Gastrocnemius medialis (tissue), 4 donors: ENCODE results near the gene USP28.

Experiments
- POLR2A ChIP-seq, 2 donors: fragments of 450-650 bp; IDR thresholded peaks; one replicate each; pipeline ENCODE4 v1.6.1; 2017; ENCODE audit warnings: antibody characterized with exemption in 2 of 2, mild to moderate bottlenecking in 2 of 2, moderate library complexity in 2 of 2
- TF ChIP-seq, protein P1 (sequence below), 5 experiments: fragments of 450-650 bp in 3 of 5; fragments of 200-600 bp in 2 of 5; sonication (generic) in 2 of 5; IDR thresholded peaks in 4 of 5; conservative IDR thresholded peaks in 1 of 5; 1 replicate in 4 of 5; 2 replicates in 1 of 5; pipeline ENCODE4 v1.5.1; 2016 to 2019; ENCODE audit warnings: antibody characterized with exemption in 5 of 5, mild to moderate bottlenecking in 3 of 5, moderate library complexity in 3 of 5

DNA sequence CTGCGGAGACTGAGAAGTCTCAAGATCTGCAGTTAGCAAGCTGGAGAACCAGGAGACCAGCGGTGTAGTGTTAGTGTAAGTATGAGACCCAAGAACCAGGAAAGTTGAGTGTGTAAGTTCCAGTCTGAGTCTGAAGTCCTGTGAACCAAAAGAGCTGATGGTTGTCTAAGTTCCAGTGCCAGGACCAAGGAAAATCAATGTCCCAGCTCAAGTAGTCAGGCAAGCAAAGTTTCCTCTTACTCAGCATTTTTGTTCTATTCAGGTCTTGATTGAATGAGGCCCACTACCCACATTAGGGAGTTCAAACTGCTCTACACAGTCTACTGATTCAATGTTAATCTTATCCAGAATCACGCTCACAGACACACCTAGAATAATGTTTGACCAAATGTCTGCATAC is 11.0 kb downstream of the USP28 start:
- no peak for TF ChIP-seq POLR2A (IDR thresholded peaks at IDR 0.05)
- TF ChIP-seq, protein P1, sequence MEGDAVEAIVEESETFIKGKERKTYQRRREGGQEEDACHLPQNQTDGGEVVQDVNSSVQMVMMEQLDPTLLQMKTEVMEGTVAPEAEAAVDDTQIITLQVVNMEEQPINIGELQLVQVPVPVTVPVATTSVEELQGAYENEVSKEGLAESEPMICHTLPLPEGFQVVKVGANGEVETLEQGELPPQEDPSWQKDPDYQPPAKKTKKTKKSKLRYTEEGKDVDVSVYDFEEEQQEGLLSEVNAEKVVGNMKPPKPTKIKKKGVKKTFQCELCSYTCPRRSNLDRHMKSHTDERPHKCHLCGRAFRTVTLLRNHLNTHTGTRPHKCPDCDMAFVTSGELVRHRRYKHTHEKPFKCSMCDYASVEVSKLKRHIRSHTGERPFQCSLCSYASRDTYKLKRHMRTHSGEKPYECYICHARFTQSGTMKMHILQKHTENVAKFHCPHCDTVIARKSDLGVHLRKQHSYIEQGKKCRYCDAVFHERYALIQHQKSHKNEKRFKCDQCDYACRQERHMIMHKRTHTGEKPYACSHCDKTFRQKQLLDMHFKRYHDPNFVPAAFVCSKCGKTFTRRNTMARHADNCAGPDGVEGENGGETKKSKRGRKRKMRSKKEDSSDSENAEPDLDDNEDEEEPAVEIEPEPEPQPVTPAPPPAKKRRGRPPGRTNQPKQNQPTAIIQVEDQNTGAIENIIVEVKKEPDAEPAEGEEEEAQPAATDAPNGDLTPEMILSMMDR (IDR thresholded peaks at IDR 0.05 in 4 of 5, conservative IDR thresholded peaks at IDR 0.05 in 1 of 5): no peak
